Measurements from ENCODE around the gene RGS3.
"Not testable (repeated sequence)": the region's sequence is repeated elsewhere in the genome, so short reads cannot be mapped to it uniquely, and the experiment has no call there.

DNA sequence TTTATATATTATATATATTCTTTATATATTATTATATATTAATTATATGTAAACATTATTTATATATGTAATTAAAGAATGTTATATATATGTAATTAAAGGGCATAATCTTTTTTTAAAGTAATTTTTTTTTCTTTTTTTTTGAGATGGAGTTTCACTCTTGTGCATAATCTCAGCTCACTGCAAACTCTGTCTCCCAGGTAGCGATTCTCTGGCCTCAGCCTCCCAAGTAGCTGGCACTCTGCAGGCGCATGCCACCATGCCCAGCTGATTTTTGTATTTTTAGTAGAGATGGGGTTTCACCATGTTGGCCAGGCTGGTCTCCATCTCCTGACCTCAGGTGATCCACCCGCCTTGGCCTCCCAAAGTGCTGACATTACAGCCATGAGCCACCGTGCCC, 27.6 kb downstream of the RGS3 start:
- TF ChIP-seq, protein P1, sequence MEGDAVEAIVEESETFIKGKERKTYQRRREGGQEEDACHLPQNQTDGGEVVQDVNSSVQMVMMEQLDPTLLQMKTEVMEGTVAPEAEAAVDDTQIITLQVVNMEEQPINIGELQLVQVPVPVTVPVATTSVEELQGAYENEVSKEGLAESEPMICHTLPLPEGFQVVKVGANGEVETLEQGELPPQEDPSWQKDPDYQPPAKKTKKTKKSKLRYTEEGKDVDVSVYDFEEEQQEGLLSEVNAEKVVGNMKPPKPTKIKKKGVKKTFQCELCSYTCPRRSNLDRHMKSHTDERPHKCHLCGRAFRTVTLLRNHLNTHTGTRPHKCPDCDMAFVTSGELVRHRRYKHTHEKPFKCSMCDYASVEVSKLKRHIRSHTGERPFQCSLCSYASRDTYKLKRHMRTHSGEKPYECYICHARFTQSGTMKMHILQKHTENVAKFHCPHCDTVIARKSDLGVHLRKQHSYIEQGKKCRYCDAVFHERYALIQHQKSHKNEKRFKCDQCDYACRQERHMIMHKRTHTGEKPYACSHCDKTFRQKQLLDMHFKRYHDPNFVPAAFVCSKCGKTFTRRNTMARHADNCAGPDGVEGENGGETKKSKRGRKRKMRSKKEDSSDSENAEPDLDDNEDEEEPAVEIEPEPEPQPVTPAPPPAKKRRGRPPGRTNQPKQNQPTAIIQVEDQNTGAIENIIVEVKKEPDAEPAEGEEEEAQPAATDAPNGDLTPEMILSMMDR (IDR thresholded peaks at IDR 0.05): not testable (repeated sequence)
- not testable (repeated sequence) for TF ChIP-seq POLR2A (IDR thresholded peaks at IDR 0.05)
